Central memory CD8-positive, alpha-beta T cell (primary cell): Measurements from ENCODE around the gene PROSER3.

Experiments
- ATAC-seq: fragments of 150-1000 bp; cut with Tn5 transposase; replicated peaks from 2 replicates; pipeline ENCODE4 v1.10.0; 2022; ENCODE audit warnings: mild to moderate bottlenecking, moderate FRiP score, moderate number of reproducible peaks; ENCODE audit not compliant: poor library complexity, severe bottlenecking; ENCODE audit errors: extremely low read depth
- DNase-seq, 2 donors: peaks; one replicate each; pipeline ENCODE4 v3.0.0; 2021; ENCODE audit warnings: low spot score in 2 of 2
- H3K27ac Mint-ChIP-seq: one replicate; pipeline ENCODE4 v1.8.0; 2022; ENCODE audit warnings: low read depth, mild to moderate bottlenecking, moderate library complexity, mixed read lengths
- H3K27me3 Mint-ChIP-seq: one replicate; pipeline ENCODE4 v1.8.0; 2022; ENCODE audit warnings: mixed read lengths
- H3K36me3 Mint-ChIP-seq: one replicate; pipeline ENCODE4 v1.8.0; 2022; ENCODE audit warnings: mild to moderate bottlenecking, moderate library complexity, mixed read lengths; ENCODE audit not compliant: insufficient read depth
- H3K4me1 Mint-ChIP-seq: one replicate; pipeline ENCODE4 v1.8.0; 2022; ENCODE audit warnings: mixed read lengths
- H3K4me3 Mint-ChIP-seq: one replicate; pipeline ENCODE4 v1.8.0; 2022; ENCODE audit warnings: mild to moderate bottlenecking, moderate library complexity, mixed read lengths
- H3K9me3 Mint-ChIP-seq: one replicate; pipeline ENCODE4 v1.8.0; 2022; ENCODE audit warnings: mixed read lengths

The PROSER3 gene

GRCh38 chr19:35812220-35813042, 54.5 kb downstream of the PROSER3 start, which contains the start of gene PRODH2:
Gene PRODH2 (minus strand): TSS chr19:35812845. CDS start chr19:35812805, 40 bp downstream.
- no peak for DNase-seq
- Mint-ChIP-seq H3K9me3 (no peaks in the 10 kb centered on the region), H3K4me1 (no peaks in the 10 kb centered on the region), H3K27ac (no peak within 1 kb of the TSS), H3K4me3 (no peak within 1 kb of the TSS), H3K36me3 (peaks cover 1% of the 10 kb centered on the region), H3K27me3 (peaks cover 39% of the 10 kb centered on the region)
- no peak for ATAC-seq

- ATAC-seq, result no peak
- Mint-ChIP-seq H3K4me3 (no peak overlapping the region), H3K27me3 (peaks cover 44% of the 10 kb centered on the region), H3K4me1 (no peaks in the 10 kb centered on the region), H3K27ac (no peak overlapping the region), H3K36me3 (peaks cover 2% of the 10 kb centered on the region), H3K9me3 (no peaks in the 10 kb centered on the region)
- no peak for DNase-seq
Observed at GRCh38 chr19:35813043-35813890, 55.3 kb downstream of the PROSER3 start.

- no peak overlapping the region for H3K4me3 Mint-ChIP-seq
- ATAC-seq, result no peak
- no peaks in the 10 kb centered on the region for H3K4me1 Mint-ChIP-seq
- H3K27ac Mint-ChIP-seq, result no peak overlapping the region
- peaks cover 4% of the 10 kb centered on the region for H3K36me3 Mint-ChIP-seq
- H3K9me3 Mint-ChIP-seq, result no peaks in the 10 kb centered on the region
- peaks cover 51% of the 10 kb centered on the region for H3K27me3 Mint-ChIP-seq
- DNase-seq, result no peak
Observed at GRCh38 chr19:35816262-35816661, 58.3 kb downstream of the PROSER3 start.

- H3K4me1 Mint-ChIP-seq, result no peaks in the 10 kb centered on the region
- no peaks in the 10 kb centered on the region for H3K9me3 Mint-ChIP-seq
- H3K27me3 Mint-ChIP-seq, result peaks cover 46% of the 10 kb centered on the region
- H3K36me3 Mint-ChIP-seq, result peaks cover 4% of the 10 kb centered on the region
- no peak overlapping the region for H3K4me3 Mint-ChIP-seq
- ATAC-seq (no peak), DNase-seq (no peak)
- no peak overlapping the region for H3K27ac Mint-ChIP-seq
Observed at GRCh38 chr19:35816846-35817245, 58.9 kb downstream of the PROSER3 start.

- Mint-ChIP-seq H3K27ac (no peak overlapping the region), H3K4me3 (no peak overlapping the region), H3K36me3 (peaks cover 4% of the 10 kb centered on the region), H3K27me3 (peaks cover 30% of the 10 kb centered on the region), H3K4me1 (no peaks in the 10 kb centered on the region), H3K9me3 (no peaks in the 10 kb centered on the region)
- no peak for DNase-seq
- no peak for ATAC-seq
Observed at GRCh38 chr19:35818445-35818844, 60.5 kb downstream of the PROSER3 start.
